T-helper 1 cell (primary cell): ENCODE measurements around the gene REN.

Experiments
- DNase-seq, 5 donors: peaks; one replicate each; pipeline ENCODE4 v3.0.0-alpha.2; 2012 to 2020

The REN gene

GRCh38 chr1:204106825-204107224, 59.3 kb downstream of the REN start:
- no peak for DNase-seq

GRCh38 chr1:204105131-204105515, 61.0 kb downstream of the REN start:
- DNase-seq: no peak
